ENCODE measurements around the gene VPS13A. TPM values are rescaled to one million over a fixed set of nuclear protein-coding genes. Genes with fewer than 3 reads are reported as not detected.

Gene VPS13A
- total and polyA plus RNA-seq, 9 of the 15 experiments (the other 6 are each of a cell fraction or from before 2014, with no cell fraction given), result 5.6 to 29.9 (median 14.7) TPM

DNA sequence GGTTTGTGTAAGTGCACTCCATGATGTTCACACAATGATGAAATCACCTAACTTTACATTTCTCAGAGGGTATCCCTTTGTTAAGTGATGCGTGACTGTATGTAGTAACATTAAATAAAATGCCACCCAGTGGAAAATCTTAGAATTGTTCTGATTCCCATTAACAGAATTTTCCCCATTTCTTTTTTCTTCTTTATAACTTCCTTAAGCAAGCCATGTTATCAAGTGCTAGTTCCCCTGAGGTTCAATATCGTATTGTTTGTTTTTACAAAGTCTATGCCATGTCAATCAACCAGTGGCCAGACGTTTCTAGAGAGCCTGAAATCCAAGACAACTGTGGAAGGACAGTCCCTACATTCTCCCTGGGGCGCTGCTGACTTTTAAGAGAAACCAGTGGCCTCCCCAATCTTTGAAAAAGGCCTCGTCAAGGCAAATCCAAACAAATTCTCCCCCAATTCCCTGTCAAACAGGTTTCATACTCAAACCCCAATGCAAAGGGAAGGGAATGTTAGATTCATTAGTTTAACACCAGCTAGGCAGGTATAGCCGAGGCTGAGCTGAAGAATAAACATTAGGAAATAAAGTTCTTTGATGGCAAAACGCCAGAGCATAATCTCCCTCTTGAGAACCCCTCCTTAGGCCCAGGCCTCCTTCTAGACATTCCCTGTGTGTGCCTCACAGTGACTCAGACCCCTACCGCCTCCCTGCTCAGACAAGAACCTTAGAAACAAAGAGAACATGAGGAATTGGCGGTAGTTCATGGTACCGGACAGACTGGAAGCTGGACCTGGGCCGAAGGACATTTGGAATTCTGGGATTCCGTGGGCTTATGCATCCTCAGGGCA is 272.1 kb downstream of the VPS13A start:
- no peaks in the 10 kb centered on the region for H3K9me1 ChIP-seq (ENCODE audit: control insufficient read depth, insufficient read depth, low read length)
- CTCF ChIA-PET (ENCODE audit: low intra/inter-chr PET ratio), result no interaction called here
- intact Hi-C loops (cut with micrococcal nuclease), result loop anchor here (10.0 kb wide), 1 partner anchor 285 kb away; no protein-coding TSS in a partner anchor
- peaks cover 5 to 29% of the 10 kb centered on the region in 2 experiments; a peak in 3 of 5 replicates for H3K27me3 ChIP-seq (ENCODE audit: control insufficient read depth in 2 of 2, insufficient read depth in 2 of 2, low read length in 2 of 2)
- H3K9ac ChIP-seq (ENCODE audit: insufficient read depth in 1 of 2, low read depth in 2 of 2, low read length in 2 of 2), result no peak overlapping the region
- ATAC-seq, result no peak
- in situ Hi-C loops (cut with MboI), result loop anchor here (10.0 to 25.0 kb wide), 2 partner anchors 305 to 913 kb away; no protein-coding TSS in a partner anchor
- 1% methylated on average over 11 of the region's 12 CpGs for WGBS (ENCODE audit: insufficient coverage, low coverage, missing lambda C conversion rate)
- no peaks in the 10 kb centered on the region for H3K4me1 ChIP-seq (replicated peaks in 1 of 2; ENCODE audit: control insufficient read depth in 2 of 2, insufficient read depth in 2 of 2, low read length in 2 of 2)
- H3K27ac ChIP-seq (ENCODE audit: extremely low read depth, low read depth, low read length), result no peak overlapping the region
- no peaks in the 10 kb centered on the region for H3K9me3 ChIP-seq (replicated peaks; ENCODE audit: control insufficient read depth, insufficient read depth, low read depth, low read length)
- no peaks in the 10 kb centered on the region for H3K79me2 ChIP-seq (ENCODE audit: control insufficient read depth, insufficient read depth, low read length)
- TF ChIP-seq ZNF217 (CRISPR knock-in tag; IDR thresholded peaks at IDR 0.05), result no peak
- no peak for TF ChIP-seq ZBTB8A (IDR thresholded peaks at IDR 0.05; ENCODE audit: partially characterized antibody)
- TF ChIP-seq, protein P1, sequence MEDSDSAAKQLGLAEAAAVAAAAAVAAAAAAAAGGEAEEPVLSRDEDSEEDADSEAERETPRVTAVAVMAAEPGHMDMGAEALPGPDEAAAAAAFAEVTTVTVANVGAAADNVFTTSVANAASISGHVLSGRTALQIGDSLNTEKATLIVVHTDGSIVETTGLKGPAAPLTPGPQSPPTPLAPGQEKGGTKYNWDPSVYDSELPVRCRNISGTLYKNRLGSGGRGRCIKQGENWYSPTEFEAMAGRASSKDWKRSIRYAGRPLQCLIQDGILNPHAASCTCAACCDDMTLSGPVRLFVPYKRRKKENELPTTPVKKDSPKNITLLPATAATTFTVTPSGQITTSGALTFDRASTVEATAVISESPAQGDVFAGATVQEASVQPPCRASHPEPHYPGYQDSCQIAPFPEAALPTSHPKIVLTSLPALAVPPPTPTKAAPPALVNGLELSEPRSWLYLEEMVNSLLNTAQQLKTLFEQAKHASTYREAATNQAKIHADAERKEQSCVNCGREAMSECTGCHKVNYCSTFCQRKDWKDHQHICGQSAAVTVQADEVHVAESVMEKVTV (CRISPR knock-in tag; IDR thresholded peaks at IDR 0.05), result no peak
- TF ChIP-seq HMG20B (CRISPR knock-in tag; IDR thresholded peaks at IDR 0.05), result no peak
- no peak for FAIRE-seq
- no peaks in the 10 kb centered on the region for H3K36me3 ChIP-seq (ENCODE audit: control insufficient read depth, insufficient read depth, low read length)
- BruUV-seq (replicated peaks), result no TSS peak
- no peak overlapping the region for H3K4me2 ChIP-seq (ENCODE audit: insufficient read depth, low read length)
- no peak for DNase-seq (ENCODE audit: extremely low read depth in 1 of 4, low spot score in 3 of 4)
- no peaks in the 10 kb centered on the region for H4K20me1 ChIP-seq (replicated peaks; ENCODE audit: control insufficient read depth, insufficient read depth, low read length)
- no peak overlapping the region for H2AFZ ChIP-seq (ENCODE audit: low read depth, low read length)
- no peak overlapping the region for H3K4me3 ChIP-seq
- POLR2A ChIA-PET, result interaction anchor here (1.3 kb wide), 1 partner anchor 7 kb away, joined by 3 read pairs; no protein-coding TSS in a partner anchor

All from K562 (cell line).